Activated CD8-positive, alpha-beta memory T cell treated with anti-CD3 and anti-CD28 coated beads, Interleukin-2, amount 10 ng/mL, durations not matched to agents 7 days and 5 days (primary cell): ENCODE measurements around the gene CFAP65. TPM values are rescaled to one million over a fixed set of nuclear protein-coding genes. Genes with fewer than 3 reads are reported as not detected.

Experiments used
- ATAC-seq: fragments of 150-1000 bp; cut with Tn5 transposase; one replicate; pipeline ENCODE4 v1.10.0; 2021; ENCODE audit warnings: moderate library complexity
- CTCF ChIA-PET: fragments of 350-600 bp; sonication (Branson Sonifier 250); formaldehyde crosslinking; loops from one replicate; lab custom pipeline; 2021; ENCODE audit warnings: antibody characterized with exemption; lab: Charles Lee
- DNase-seq: peaks from one replicate; pipeline ENCODE4 v3.0.0-alpha.2; 2020
- H3K27ac Mint-ChIP-seq: one replicate; pipeline ENCODE4 v1.8.0; 2021; ENCODE audit warnings: mild to moderate bottlenecking, mixed read lengths
- H3K27me3 Mint-ChIP-seq: one replicate; pipeline ENCODE4 v1.8.0; 2021; ENCODE audit warnings: mixed read lengths
- H3K36me3 Mint-ChIP-seq: one replicate; pipeline ENCODE4 v1.8.0; 2021; ENCODE audit warnings: mild to moderate bottlenecking, mixed read lengths
- H3K4me1 Mint-ChIP-seq: one replicate; pipeline ENCODE4 v1.8.0; 2021; ENCODE audit warnings: mixed read lengths
- H3K4me3 Mint-ChIP-seq: one replicate; pipeline ENCODE4 v1.8.0; 2021; ENCODE audit warnings: mild to moderate bottlenecking, moderate library complexity, mixed read lengths
- H3K9me3 Mint-ChIP-seq: one replicate; pipeline ENCODE4 v1.8.0; 2022; ENCODE audit warnings: low read depth, mixed read lengths
- total RNA-seq, 2 experiments: library from RNA; stranded (reverse); gene quantifications; one replicate each; pipeline ENCODE4 v1.2.3, GENCODE V29; 2021

CFAP65 gene
- total RNA-seq, 2 experiments from 2014 or later: not detected

GRCh38 chr2:219076253-219076652 lies 34.9 kb upstream of the CFAP65 start:
- H3K9me3 Mint-ChIP-seq: no peaks in the 10 kb centered on the region
- ATAC-seq (no peak), DNase-seq (no peak)
- no peak overlapping the region for H3K27ac Mint-ChIP-seq
- no peaks in the 10 kb centered on the region for H3K4me1 Mint-ChIP-seq
- CTCF ChIA-PET: interaction anchor here (0.7 to 7.7 kb wide), 4 partner anchors 12 to 46 kb away, joined by 3 to 69 read pairs (median 4); no protein-coding TSS in a partner anchor
- peaks cover 6% of the 10 kb centered on the region for H3K36me3 Mint-ChIP-seq
- no peak overlapping the region for H3K4me3 Mint-ChIP-seq
- H3K27me3 Mint-ChIP-seq: no peaks in the 10 kb centered on the region

DNA sequence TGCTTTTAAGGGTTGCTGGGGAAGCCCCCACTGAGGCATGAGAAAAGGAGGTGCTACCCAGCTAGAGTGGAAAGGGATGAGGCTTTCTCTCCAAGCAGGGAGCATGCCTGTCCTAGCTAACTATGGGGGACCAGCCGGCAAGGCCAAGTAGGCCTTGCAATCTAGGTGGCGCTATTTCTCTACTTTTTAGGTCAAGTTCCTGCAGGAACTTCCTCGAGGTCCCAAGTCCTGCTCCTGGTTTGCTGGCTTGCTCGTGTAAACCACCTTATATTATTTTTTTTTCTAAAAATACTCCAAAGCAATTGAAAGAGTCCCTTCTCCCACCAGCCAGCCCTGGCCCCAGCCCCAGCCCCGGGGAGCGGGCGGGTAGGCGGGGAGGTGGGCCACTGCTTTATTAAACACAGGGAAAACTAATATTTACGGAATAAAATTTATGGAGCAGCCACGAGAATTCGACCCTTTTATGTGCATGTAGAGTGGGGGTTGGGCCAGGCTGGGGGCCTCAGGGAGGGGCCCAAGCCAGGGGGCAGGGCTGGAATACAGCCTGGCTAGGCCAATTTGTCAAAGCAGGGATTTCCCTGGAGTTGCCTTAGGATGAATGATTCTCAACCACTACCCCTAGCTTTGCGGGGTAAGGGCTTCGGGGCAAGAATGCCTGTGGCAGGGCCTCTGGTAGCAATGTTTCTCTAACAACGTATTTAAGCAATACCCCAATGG lies 32.3 kb upstream of the CFAP65 start:
- H3K36me3 Mint-ChIP-seq: peaks cover 6% of the 10 kb centered on the region
- DNase-seq (no peak), ATAC-seq (no peak)
- H3K27ac Mint-ChIP-seq: no peak overlapping the region
- H3K9me3 Mint-ChIP-seq: no peaks in the 10 kb centered on the region
- no peaks in the 10 kb centered on the region for H3K4me1 Mint-ChIP-seq
- no peak overlapping the region for H3K4me3 Mint-ChIP-seq
- H3K27me3 Mint-ChIP-seq: no peaks in the 10 kb centered on the region
- CTCF ChIA-PET: interaction anchor here (0.6 to 7.7 kb wide), 17 partner anchors 9 to 94 kb away, joined by 3 to 69 read pairs (median 5); no protein-coding TSS in a partner anchor

- no peaks in the 10 kb centered on the region for H3K4me1 Mint-ChIP-seq
- CTCF ChIA-PET: interaction anchor here (0.6 to 7.7 kb wide), 17 partner anchors 9 to 93 kb away, joined by 3 to 69 read pairs (median 5); no protein-coding TSS in a partner anchor
- H3K9me3 Mint-ChIP-seq: no peaks in the 10 kb centered on the region
- H3K36me3 Mint-ChIP-seq: peaks cover 6% of the 10 kb centered on the region
- ATAC-seq (no peak), DNase-seq (no peak)
- H3K4me3 Mint-ChIP-seq: no peak overlapping the region
- no peak overlapping the region for H3K27ac Mint-ChIP-seq
- peaks cover 2% of the 10 kb centered on the region for H3K27me3 Mint-ChIP-seq
Measured at GRCh38 chr2:219072741-219073250, 31.5 kb upstream of the CFAP65 start.

DNA sequence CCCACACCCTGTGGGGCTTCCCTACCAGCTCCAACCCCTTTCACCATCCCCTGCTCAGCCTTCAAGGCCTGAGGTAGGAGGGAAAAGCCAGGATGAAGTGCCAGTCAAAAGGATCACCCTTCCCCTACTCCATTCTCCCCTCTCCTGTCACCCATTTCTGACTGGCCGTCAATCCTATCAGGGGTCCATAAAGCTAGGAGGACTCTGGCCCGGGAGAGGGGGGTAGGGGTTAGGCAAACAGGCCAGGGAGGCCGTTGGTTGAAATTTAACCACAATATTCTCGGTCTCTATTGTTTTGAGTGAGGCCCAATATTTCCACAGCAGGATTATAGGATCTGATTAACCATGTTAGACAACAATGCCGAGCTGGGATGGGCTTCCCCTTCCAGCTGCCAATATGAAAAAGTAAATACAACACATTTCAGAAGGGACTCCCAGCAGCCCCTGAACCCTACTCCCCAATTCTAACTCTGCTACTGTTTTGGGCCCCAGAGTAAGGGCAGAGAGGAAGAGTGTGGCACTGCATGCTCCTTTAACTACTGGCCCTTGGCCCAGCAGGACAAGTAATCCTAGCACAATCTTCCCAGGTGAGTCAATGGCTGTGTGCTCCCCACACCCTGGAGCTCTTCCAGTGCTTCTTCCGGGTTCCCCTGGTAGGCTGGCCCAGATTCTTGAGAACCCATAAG lies 30.0 kb upstream of the CFAP65 start:
- peaks cover 5% of the 10 kb centered on the region for H3K27me3 Mint-ChIP-seq
- CTCF ChIA-PET: interaction anchor here (0.9 to 7.7 kb wide), 7 partner anchors 13 to 277 kb away, joined by 3 to 69 read pairs (median 4); no protein-coding TSS in a partner anchor
- no peak for ATAC-seq
- no peak overlapping the region for H3K4me3 Mint-ChIP-seq
- H3K36me3 Mint-ChIP-seq: peaks cover 3% of the 10 kb centered on the region
- H3K4me1 Mint-ChIP-seq: no peaks in the 10 kb centered on the region
- no peak overlapping the region for H3K27ac Mint-ChIP-seq
- DNase-seq: no peak
- no peaks in the 10 kb centered on the region for H3K9me3 Mint-ChIP-seq

GRCh38 chr2:219065484-219065883 lies 24.2 kb upstream of the CFAP65 start:
- CTCF ChIA-PET: interaction anchor here (0.7 to 2.5 kb wide), 4 partner anchors 8 to 89 kb away, joined by 3 to 6 read pairs (median 6); no protein-coding TSS in a partner anchor
- Mint-ChIP-seq H3K27me3 (peaks cover 45% of the 10 kb centered on the region), H3K4me3 (no peak overlapping the region), H3K4me1 (peaks cover 5% of the 10 kb centered on the region), H3K9me3 (no peaks in the 10 kb centered on the region), H3K36me3 (no peaks in the 10 kb centered on the region), H3K27ac (no peak overlapping the region)
- ATAC-seq (no peak), DNase-seq (no peak)

GRCh38 chr2:219062081-219062480 lies 20.8 kb upstream of the CFAP65 start:
- peaks cover 22% of the 10 kb centered on the region for H3K4me1 Mint-ChIP-seq
- DNase-seq: no peak
- peaks cover 74% of the 10 kb centered on the region for H3K27me3 Mint-ChIP-seq
- H3K9me3 Mint-ChIP-seq: no peaks in the 10 kb centered on the region
- H3K27ac Mint-ChIP-seq: no peak overlapping the region
- no peaks in the 10 kb centered on the region for H3K36me3 Mint-ChIP-seq
- CTCF ChIA-PET: interaction anchor here (0.6 to 11.9 kb wide), 8 partner anchors 8 to 94 kb away, joined by 3 to 141 read pairs (median 8); partner anchors contain the start of gene NHEJ1
- no peak for ATAC-seq
- H3K4me3 Mint-ChIP-seq: no peak overlapping the region

DNA sequence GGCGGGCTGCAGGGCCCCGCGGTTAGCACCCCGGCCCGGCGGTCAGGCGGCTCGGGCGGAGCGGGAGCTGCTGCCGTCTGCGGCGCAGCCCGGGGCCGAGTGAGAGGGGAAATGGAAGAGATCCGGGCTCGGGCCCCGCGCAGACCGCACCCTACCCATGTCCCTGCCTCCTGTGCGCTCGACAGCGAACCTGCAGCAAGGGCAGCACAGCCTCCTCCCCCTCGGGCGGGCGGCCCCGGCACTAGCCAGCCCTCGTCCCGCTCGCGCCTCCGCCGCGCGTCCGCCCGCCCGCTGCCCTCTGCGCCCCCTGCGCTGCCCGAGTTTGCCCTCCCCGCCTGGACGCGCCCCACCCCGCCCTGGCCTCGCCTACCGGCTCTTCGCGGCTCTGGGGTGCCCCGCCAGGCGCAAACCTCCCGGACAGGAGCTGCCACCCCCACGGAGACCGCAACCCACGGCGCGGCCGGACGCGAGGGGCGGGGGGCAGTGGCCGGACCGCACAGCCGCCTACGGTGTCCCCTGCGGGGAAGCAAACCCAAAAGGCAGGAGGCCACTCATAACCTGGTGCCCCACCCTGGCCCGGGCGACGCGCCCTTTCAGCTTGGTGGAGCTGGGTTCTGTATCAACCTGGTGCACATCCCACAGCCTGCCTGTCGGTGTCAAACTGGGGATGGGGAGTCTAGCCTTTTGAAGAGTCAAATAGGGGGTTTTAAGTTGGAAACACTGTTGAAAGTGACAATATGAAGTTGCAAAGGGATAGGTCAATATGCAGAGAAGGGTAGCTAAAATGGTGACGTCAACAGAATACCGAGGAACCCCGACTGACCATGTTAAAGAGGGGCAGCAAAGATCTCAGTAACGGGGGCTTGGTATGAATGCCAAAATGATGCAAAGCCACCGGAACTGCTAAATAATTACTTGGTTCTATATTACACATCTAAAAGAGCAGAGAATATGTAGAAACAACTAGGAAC lies 19.8 kb upstream of the CFAP65 start, which contains the start of gene IHH:
Gene IHH, minus strand, starts transcription at position 101 of the 971 bp plus-strand sequence. CDS start 454 bp downstream, outside the sequence.
- Mint-ChIP-seq H3K4me1 (peaks cover 22% of the 10 kb centered on the region), H3K27ac (no peak within 1 kb of the TSS), H3K27me3 (peaks cover 81% of the 10 kb centered on the region), H3K4me3 (peak within 1 kb of the TSS; percentile 5), H3K9me3 (no peaks in the 10 kb centered on the region), H3K36me3 (no peaks in the 10 kb centered on the region)
- DNase-seq: no peak
- no peak for ATAC-seq
- CTCF ChIA-PET: interaction anchor here (1.0 to 11.9 kb wide), 8 partner anchors 12 to 234 kb away, joined by 3 to 141 read pairs (median 8); partner anchors contain the start of gene NHEJ1

DNA sequence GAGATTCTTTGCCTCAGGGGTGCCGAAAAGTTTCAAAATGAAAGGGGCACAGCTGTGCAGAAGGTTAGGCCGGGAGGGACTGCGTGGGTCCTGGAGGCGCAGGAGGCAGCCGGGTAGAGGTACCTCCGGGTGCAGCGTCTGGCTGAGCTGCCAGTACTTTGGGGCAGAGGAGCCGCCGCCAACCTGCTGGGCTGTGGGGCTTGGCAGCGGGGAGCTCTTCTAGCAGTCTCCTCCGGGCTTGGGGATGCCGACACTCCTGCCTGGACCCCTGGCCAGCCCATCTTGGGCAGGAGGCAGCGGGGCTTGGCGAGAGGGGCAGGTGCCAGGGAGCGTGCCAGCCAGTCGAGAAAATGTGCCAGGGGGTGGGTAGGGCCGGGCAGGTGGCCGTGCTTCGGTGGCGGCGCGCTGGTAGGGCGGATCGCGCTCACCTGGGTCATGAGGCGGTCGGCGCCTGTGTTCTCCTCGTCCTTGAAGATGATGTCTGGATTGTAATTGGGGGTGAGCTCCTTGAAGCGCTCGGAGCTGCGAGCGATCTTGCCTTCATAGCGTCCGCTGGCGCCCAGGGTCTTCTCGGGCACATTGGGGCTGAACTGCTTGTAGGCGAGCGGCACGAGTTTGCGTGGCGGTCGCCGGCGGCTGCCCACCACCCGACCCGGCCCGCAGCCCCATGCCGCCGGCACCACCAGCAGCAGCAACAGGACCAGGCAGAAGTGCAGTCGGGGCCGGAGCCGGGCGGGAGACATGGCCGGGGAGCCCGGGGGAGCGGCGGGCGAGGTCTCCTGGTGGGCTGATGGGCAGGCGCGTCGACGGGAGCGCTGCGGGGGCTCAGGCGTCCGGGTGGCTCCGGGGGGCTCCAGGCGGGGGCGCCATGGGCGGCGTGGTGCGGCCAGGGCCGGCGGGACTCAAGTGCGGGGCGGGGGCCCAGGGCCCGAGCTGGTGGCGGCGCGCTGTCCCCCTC lies 18.7 kb upstream of the CFAP65 start:
- Mint-ChIP-seq H3K4me1 (peaks cover 22% of the 10 kb centered on the region), H3K27ac (no peak overlapping the region), H3K9me3 (no peaks in the 10 kb centered on the region), H3K27me3 (peaks cover 81% of the 10 kb centered on the region), H3K36me3 (no peaks in the 10 kb centered on the region), H3K4me3 (no peak overlapping the region)
- DNase-seq: no peak
- ATAC-seq: no peak
- CTCF ChIA-PET: interaction anchor here (1.0 to 11.9 kb wide), 19 partner anchors 10 to 235 kb away, joined by 3 to 141 read pairs (median 10); partner anchors contain the start of gene NHEJ1

DNA sequence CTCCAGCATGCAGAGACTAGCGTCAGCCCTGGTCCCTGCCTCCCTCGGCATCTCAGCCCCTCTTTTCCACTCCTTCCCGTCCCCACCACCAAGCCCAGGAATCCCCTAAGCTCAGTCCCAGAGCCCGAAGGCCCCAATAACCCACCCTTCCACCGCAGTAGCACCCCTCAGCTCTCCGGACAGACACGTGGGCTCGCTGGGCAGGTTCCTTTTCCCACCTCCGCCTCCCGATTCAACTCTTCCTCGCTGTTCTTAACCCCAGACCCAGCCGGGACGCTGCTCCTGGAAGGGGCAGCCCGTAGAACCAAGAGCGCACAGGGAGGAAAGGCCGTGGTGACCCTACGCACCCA lies 18.0 kb upstream of the CFAP65 start:
- CTCF ChIA-PET: interaction anchor here (1.0 to 11.9 kb wide), 20 partner anchors 9 to 236 kb away, joined by 3 to 141 read pairs (median 9); partner anchors contain the start of gene NHEJ1
- Mint-ChIP-seq H3K4me1 (peaks cover 22% of the 10 kb centered on the region), H3K9me3 (no peaks in the 10 kb centered on the region), H3K4me3 (no peak overlapping the region), H3K27me3 (peaks cover 75% of the 10 kb centered on the region), H3K36me3 (no peaks in the 10 kb centered on the region), H3K27ac (no peak overlapping the region)
- ATAC-seq: no peak
- no peak for DNase-seq

- H3K27ac Mint-ChIP-seq: no peak overlapping the region
- ATAC-seq: no peak
- H3K27me3 Mint-ChIP-seq: peaks cover 70% of the 10 kb centered on the region
- H3K9me3 Mint-ChIP-seq: no peaks in the 10 kb centered on the region
- no peak overlapping the region for H3K4me3 Mint-ChIP-seq
- DNase-seq: no peak
- peaks cover 22% of the 10 kb centered on the region for H3K4me1 Mint-ChIP-seq
- CTCF ChIA-PET: interaction anchor here (0.6 to 11.9 kb wide), 44 partner anchors 7 to 250 kb away, joined by 3 to 141 read pairs (median 5); partner anchors contain the start of genes CFAP65, NHEJ1 and PTPRN
- no peaks in the 10 kb centered on the region for H3K36me3 Mint-ChIP-seq
Measured at GRCh38 chr2:219058541-219059374, 17.4 kb upstream of the CFAP65 start.
